OCI-LY1 (cell line): ENCODE data around the gene GATA3.

ENCODE experiments used
- H2AFZ ChIP-seq: fragments of 200-600 bp; sonication (generic), shearing (Covaris generic); 2 replicates; pipeline ENCODE4 v1.6.0; 2014; ENCODE audit warnings: antibody characterized with exemption, mild to moderate bottlenecking, low read length
- H3F3A ChIP-seq: fragments of 200-600 bp; sonication (generic), shearing (Covaris generic); 2 replicates; pipeline ENCODE4 v1.6.0; 2014; ENCODE audit warnings: mild to moderate bottlenecking, antibody characterized with exemption, low read length, moderate library complexity; ENCODE audit not compliant: insufficient read depth
- H3K27ac ChIP-seq: fragments of 200-600 bp; sonication (generic); 2 replicates; pipeline ENCODE4 v1.5.1; 2014; ENCODE audit warnings: low read length, mixed run types, mild to moderate bottlenecking, low read depth; ENCODE audit not compliant: poor library complexity, severe bottlenecking
- H3K27me3 ChIP-seq: fragments of 200-600 bp; sonication (generic); 2 replicates; pipeline ENCODE4 v1.6.0; 2014; ENCODE audit warnings: antibody characterized with exemption, mild to moderate bottlenecking, low read length, moderate library complexity; ENCODE audit not compliant: insufficient read depth
- H3K36me3 ChIP-seq: fragments of 200-600 bp; sonication (generic); 2 replicates; pipeline ENCODE4 v1.6.1; 2014; ENCODE audit warnings: mild to moderate bottlenecking, antibody characterized with exemption, low read length, moderate library complexity, mixed read lengths; ENCODE audit not compliant: insufficient read depth
- H3K4me1 ChIP-seq: fragments of 200-600 bp; sonication (generic); 2 replicates; pipeline ENCODE4 v1.5.1; 2014; ENCODE audit warnings: mild to moderate bottlenecking, low read length, moderate library complexity; ENCODE audit not compliant: insufficient read depth, severe bottlenecking
- H3K4me2 ChIP-seq: fragments of 200-600 bp; sonication (generic), shearing (Covaris generic); 2 replicates; pipeline ENCODE4 v1.6.1; 2014; ENCODE audit warnings: low read length
- H3K4me3 ChIP-seq: fragments of 200-600 bp; sonication (generic); 2 replicates; pipeline ENCODE4 v1.5.1; 2014; ENCODE audit warnings: low read length, low read depth, mild to moderate bottlenecking, mixed read lengths; ENCODE audit not compliant: poor library complexity, severe bottlenecking
- H3K79me2 ChIP-seq: fragments of 200-600 bp; shearing (Covaris generic); 2 replicates; pipeline ENCODE4 v1.6.1; 2016; ENCODE audit warnings: mixed run types, low read length, mixed read lengths; ENCODE audit not compliant: insufficient read depth
- H3K9ac ChIP-seq: fragments of 200-600 bp; sonication (generic), shearing (Covaris generic); 2 replicates; pipeline ENCODE4 v1.6.1; 2014; ENCODE audit warnings: mild to moderate bottlenecking, low read length, mixed read lengths
- H3K9me2 ChIP-seq: fragments of 200-600 bp; sonication (generic), shearing (Covaris generic); 2 replicates; pipeline ENCODE4 v1.6.1; 2014; ENCODE audit warnings: low read depth, mild to moderate bottlenecking, low read length, mixed read lengths
- H3K9me3 ChIP-seq: fragments of 200-600 bp; shearing (Covaris generic); 2 replicates; pipeline ENCODE4 v1.6.1; 2014; ENCODE audit warnings: low read length, mixed read lengths
- H4K20me1 ChIP-seq: fragments of 200-600 bp; sonication (generic), shearing (Covaris generic); 2 replicates; pipeline ENCODE4 v1.6.0; 2016; ENCODE audit warnings: mild to moderate bottlenecking, low read length; ENCODE audit not compliant: insufficient read depth
- EZH2 ChIP-seq: fragments of 200-600 bp; sonication (generic), shearing (Covaris generic); IDR thresholded peaks from 2 replicates; pipeline ENCODE4 v1.8.0; 2017; ENCODE audit warnings: borderline replicate concordance, mixed run types, mild to moderate bottlenecking, antibody characterized with exemption, low read length, moderate library complexity, mixed read lengths
- TF ChIP-seq, protein P1 (sequence below): fragments of 200-600 bp; sonication (generic), shearing (Covaris generic); IDR thresholded peaks from 2 replicates; pipeline ENCODE4 v1.5.1; 2017; ENCODE audit warnings: mild to moderate bottlenecking, antibody characterized with exemption, low read length, moderate library complexity, mixed read lengths

The GATA3 gene

DNA sequence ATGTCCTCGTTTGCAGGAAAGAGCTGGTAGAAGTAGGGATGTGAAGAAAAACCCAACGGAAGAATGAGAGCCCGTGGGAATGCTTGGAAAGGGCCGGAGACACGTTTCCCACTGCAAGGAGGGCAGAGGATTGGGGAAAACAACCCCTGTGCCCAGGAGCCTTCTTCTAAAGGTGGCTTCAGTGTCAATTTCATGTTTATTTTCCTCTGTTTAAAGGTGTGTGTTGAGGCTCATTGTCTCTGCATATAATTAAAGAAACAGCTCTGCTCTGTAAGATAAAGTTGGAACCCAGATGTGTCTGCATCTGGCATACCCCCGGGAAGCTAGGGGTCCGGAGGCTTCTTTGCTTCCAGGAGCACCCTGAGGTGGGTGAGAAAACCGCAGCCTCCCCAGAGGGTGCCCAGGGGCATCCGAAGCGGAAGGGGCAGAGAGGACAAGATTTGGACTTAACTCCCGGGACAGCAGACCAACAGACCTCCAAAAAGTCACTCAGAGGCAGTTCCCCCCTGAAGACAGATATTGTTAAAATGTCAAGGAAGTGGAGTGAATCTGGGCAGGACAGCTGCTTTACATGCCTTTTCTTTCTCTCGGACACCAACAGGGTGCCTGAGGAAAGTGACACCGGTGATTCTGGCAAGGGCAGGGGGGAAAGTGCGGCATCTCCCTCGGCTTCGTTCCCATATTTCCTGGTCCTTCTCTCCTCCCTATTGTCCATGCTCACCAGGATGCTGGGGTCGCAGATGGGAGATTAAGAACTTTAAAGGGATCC is 8.6 kb upstream of the GATA3 start:
- Histone ChIP-seq H3K4me3 (no peak overlapping the region), H3K4me2 (no peak overlapping the region), H3K36me3 (no peaks in the 10 kb centered on the region), H3K9ac (no peak overlapping the region), H3K4me1 (no peaks in the 10 kb centered on the region), H3K27me3 (no peaks in the 10 kb centered on the region), H2AFZ (no peak overlapping the region), H3F3A (no peaks in the 10 kb centered on the region), H3K79me2 (no peaks in the 10 kb centered on the region), H3K27ac (no peak overlapping the region), H3K9me2 (no peaks in the 10 kb centered on the region), H3K9me3 (no peaks in the 10 kb centered on the region), H4K20me1 (no peaks in the 10 kb centered on the region)
- TF ChIP-seq, protein P1, sequence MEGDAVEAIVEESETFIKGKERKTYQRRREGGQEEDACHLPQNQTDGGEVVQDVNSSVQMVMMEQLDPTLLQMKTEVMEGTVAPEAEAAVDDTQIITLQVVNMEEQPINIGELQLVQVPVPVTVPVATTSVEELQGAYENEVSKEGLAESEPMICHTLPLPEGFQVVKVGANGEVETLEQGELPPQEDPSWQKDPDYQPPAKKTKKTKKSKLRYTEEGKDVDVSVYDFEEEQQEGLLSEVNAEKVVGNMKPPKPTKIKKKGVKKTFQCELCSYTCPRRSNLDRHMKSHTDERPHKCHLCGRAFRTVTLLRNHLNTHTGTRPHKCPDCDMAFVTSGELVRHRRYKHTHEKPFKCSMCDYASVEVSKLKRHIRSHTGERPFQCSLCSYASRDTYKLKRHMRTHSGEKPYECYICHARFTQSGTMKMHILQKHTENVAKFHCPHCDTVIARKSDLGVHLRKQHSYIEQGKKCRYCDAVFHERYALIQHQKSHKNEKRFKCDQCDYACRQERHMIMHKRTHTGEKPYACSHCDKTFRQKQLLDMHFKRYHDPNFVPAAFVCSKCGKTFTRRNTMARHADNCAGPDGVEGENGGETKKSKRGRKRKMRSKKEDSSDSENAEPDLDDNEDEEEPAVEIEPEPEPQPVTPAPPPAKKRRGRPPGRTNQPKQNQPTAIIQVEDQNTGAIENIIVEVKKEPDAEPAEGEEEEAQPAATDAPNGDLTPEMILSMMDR, result no peak
- no peak for TF ChIP-seq EZH2

DNA sequence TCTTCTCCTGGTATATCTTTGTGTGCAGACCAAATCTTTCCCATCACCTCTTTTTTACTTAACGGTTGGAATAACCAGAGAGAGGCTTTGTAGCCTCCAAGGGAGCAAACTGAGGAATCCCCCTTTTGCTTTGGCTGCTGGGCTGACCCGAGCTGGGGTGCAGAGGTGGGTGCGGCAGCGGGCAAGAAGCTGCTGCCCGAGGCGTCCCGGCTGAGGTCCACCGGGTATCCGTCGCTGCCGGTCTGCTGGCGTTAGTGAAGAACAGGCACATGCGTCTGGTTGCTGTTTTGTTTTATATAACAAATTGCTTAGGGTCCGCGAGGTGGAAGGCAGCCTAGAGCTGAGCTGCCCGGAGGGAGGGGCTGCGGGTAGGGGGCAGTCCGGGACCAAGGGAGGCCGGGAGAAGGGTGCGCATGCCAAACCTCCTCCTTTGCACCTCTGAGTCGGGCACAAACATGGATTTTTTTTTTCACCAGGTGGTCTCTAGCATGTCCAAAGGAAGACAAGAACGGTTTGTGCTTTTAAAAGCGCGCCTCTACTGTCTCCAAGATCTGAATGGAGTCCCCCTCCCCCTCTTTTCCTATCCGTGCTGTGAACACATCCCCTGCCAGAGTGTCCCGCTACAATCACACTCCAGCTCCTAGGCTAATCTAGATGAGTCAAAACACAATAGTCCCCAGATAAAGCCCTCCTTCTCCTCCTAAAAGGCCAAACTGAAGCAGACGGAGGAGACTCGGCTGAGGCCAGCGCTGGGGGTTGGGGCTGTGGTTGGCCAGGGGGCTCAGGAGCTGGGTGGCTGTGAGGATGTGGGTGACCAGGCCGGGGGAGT is 6.8 kb upstream of the GATA3 start:
- no peaks in the 10 kb centered on the region for H3K79me2 ChIP-seq
- H3K9ac ChIP-seq, result no peak overlapping the region
- TF ChIP-seq, protein P1, result no peak
- no peak for TF ChIP-seq EZH2
- H3K4me2 ChIP-seq, result no peak overlapping the region
- no peak overlapping the region for H2AFZ ChIP-seq
- H3K27ac ChIP-seq, result no peak overlapping the region
- H3K27me3 ChIP-seq, result no peaks in the 10 kb centered on the region
- no peaks in the 10 kb centered on the region for H3K9me2 ChIP-seq
- no peaks in the 10 kb centered on the region for H4K20me1 ChIP-seq
- H3F3A ChIP-seq, result no peaks in the 10 kb centered on the region
- H3K36me3 ChIP-seq, result no peaks in the 10 kb centered on the region
- no peak overlapping the region for H3K4me3 ChIP-seq
- no peaks in the 10 kb centered on the region for H3K9me3 ChIP-seq
- H3K4me1 ChIP-seq, result no peaks in the 10 kb centered on the region

DNA sequence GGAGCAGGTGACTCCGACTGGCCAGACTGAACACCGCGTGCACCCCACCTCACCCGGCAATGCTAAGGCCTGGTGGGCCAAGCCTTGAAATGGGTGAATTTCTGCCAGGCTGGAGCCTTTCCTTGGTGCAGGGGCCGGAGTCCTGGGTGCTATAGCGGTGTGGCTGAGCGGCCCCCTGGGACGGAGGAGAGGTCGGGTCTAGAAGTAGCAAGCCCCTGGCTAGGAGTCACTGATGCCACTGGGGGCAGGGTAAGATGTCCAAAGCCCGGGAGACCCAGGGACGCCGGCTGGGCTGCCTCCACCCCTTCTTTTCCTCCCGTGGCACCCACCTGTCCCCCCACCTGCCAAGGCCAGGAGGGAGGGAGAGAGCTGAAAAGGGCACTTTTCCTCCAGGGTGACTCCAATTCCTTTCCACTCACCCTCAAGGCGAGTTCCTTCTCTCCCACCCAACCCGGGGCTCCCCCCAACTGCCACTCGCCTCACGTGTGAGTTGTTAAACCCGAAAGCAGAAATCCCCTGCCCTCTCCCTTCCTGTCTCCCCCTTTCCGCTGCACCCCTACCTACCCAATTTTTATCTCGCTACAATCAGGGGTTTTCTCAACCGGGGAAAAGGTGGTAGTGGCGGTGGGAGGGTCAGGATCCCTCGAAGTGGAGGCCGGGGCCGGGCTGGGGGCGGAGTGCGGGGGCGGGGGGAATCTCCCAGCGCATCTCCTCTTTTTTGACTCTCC is 6.0 kb upstream of the GATA3 start:
- no peak overlapping the region for H3K4me2 ChIP-seq
- H3K27ac ChIP-seq, result no peak overlapping the region
- H3K9me2 ChIP-seq, result no peaks in the 10 kb centered on the region
- H4K20me1 ChIP-seq, result no peaks in the 10 kb centered on the region
- no peak for TF ChIP-seq EZH2
- TF ChIP-seq, protein P1, result no peak
- H3K4me1 ChIP-seq, result no peaks in the 10 kb centered on the region
- H3K36me3 ChIP-seq, result no peaks in the 10 kb centered on the region
- H2AFZ ChIP-seq, result no peak overlapping the region
- H3K79me2 ChIP-seq, result no peaks in the 10 kb centered on the region
- no peak overlapping the region for H3K9ac ChIP-seq
- H3K27me3 ChIP-seq, result no peaks in the 10 kb centered on the region
- no peak overlapping the region for H3K4me3 ChIP-seq
- no peaks in the 10 kb centered on the region for H3K9me3 ChIP-seq
- H3F3A ChIP-seq, result no peaks in the 10 kb centered on the region
